ENCODE data around the gene SCAF1.
"Not testable (repeated sequence)": the region's sequence is repeated elsewhere in the genome, so short reads cannot be mapped to it uniquely, and the experiment has no call there.

SCAF1 gene

DNA sequence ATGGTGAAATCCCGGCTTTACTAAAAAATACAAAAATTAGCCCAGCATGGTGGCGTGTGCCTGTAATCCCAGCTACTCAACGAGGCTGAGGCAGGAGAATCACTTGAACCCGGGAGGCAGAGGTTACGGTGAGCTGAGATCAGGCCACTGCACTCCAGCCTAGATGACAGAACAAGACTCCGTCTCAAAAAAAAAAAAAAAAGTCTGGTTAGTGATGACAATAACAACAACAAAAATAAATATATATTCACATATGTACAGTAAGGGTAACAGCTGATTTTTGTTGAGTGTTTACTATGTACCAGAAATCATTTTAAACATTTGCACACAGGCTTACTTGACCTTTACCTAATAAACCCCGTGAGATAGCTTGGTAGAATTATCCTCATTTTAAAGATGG is 25.1 kb upstream of the SCAF1 start:
- DNase-seq = no peak

DNA sequence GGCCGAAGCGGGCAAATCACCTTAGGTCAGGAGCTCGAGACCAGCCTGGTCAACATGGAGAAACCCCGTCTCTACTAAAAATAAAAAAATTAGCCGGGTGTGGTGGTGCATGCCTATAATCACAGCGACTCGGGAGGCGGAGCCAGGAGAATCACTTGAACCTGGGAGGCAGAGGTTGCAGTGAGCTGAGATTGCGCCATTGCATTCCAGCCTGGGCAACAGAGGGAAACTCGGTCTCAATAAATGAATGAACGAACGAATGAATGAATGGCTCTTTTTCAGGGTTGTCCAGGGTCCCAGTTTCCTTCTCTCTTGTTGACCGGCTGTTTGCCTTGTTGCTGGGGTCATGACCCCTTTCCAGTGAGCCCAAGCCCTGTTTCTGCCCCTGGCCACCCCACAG is 24.1 kb upstream of the SCAF1 start:
- not testable (repeated sequence) for DNase-seq

DNA sequence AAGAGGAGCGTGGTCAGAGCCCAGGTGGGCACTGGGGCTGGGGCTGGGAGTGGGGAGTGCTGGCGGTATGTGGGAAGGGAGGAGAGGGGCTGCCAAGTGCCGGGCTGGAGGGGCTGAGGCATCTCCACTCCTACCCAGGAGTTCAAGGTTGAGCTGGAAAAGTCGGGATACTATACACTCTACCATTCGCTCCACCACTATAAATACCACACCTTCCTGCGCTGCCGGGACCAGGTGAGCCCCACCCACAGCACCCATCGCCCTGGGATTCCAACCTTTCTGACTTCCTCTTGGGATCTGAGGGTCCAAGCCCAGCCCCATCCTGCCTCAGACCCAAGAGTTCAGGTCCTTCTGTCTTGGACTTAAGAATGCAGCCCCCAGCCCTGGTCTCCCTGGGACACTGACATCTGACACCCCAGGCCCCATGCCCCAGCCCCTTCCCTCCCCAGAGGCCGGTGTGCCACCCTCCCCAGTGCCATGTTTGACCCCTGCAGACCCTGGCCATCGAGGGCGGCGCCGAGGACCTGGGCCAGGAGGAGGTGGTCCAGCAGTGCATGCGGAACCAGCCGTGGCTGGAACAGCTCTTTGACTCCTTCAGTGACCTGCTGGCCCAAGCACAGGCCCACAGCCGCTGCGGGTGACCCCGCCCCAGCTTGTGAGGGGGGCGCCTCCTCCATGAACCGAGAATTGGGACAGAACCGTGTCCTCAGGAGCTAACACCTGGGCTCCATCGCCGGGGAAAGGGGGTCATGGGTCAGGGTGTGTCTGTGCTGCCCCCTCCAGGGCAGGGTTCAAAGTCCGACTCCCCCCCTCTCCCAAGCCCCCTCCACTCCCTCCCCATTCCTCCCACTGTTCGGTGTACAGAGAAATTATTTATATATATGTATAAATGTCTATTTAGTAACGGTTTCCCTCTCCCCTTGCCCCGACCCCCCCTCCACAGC is 16.8 kb upstream of the SCAF1 start:
- no peak for DNase-seq

DNA sequence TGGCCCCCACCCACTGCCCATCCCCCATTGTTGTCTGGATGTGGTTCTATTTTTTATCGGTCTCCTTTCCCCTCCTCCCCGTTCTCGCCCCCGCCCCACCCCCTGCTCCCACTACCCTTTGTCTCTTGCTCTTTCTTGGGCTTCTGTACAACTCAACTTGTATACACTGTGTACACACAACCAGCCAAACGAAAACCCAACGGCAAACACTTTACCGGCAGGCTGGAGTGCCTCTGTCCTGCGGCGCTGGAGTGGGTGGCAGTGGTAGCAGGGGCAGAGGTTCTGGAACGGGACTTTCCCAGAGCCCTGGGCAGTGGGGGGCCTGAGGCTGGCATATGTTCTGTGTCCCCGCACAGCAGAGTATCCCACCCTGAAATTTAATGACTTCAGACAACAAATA is 15.8 kb upstream of the SCAF1 start:
- DNase-seq = no peak

DNA sequence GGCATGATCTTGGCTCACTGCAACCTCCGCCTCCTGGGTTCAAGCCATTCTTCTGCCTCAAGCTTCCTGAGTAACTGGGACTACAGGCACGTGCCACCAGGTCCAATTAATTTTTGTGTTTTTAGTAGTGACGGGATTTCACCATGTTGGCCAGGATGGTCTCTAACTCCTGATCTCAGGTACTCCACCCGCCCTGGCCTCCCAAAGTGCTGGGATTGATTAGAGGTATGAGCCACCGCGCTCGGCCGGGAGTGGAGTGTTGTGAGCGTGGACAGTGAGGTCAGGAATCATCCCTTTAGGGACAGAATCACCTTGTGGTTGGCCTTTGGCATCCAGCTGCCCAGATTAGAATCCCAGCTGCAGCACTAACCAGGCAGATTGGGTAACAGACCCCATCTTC is 12.3 kb upstream of the SCAF1 start:
- DNase-seq = no peak

DNA sequence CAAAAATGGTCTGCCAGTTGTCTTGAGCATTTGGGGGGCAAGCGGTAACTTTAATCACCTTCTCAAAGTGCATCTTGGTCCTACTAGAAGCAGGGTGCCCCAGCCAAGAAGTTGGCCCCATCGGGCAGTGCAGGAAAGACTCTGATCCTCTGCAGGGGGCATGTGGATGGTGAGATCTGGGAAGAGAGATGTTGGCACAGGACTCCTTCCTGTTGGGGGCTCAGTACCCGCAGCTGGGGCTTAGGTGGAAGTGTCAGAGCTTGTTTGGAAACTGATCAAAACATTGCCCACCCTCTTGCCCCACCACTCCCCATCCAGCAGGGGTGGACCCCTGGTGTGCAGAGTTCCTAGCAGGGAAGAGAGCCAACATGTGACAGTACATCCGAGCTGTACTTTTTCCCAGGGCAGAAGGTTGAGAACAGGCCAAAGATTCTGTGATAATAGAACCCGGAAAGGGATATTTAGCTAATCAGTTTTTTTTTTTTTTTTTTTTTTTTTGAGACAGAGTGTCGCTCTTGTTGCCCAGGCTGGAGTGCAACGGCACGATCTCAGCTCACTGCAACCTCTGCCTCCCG is 10.9 kb upstream of the SCAF1 start:
- no peak for DNase-seq

DNA sequence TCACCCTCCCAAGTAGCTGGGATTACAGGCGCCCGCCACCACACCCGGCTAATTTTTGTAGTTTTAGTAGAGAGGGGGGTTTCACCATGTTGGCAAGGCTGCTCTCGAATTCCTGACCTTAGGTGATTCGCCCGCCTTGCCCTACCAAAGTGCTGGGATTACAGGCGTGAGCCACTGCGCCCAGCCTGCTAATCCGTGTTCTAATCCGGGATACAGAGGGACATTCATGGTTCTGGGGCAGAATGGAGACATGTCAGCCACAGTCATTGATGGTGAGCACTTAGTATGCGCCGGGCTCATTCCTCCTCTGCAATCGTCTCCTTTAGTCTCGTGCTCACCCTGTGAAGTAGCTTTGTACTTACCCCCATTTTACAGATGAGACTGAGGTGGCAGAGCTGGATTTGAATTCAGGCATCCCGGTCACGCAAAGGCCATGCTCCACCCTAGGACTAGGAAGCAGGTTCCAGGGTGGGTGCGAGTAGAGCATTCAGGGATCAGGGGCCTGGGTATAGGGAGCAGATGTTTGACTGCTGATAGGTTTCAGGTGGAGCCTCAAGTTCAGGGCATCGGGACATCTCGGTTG is 10.3 kb upstream of the SCAF1 start:
- DNase-seq = no peak

DNA sequence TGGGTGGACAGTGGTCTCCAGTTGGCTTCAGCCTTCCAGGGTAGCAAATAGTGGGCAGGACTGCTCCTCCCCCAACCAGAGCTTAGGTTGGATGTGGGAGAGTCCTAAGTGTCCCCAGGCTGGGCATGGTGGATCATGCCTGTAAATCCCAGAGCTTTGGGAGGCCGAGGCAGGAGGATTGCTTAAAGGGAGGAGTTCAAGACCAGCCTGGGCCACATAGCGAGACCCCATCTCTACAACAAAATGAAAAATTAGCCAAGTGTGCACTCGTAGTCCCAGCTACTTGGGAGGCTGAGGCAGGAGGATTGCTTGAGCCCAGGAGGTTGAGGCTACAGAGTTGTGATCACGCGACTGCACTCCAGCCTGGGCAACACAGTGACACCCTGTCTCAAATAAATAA is 9.4 kb upstream of the SCAF1 start:
- DNase-seq = no peak

DNA sequence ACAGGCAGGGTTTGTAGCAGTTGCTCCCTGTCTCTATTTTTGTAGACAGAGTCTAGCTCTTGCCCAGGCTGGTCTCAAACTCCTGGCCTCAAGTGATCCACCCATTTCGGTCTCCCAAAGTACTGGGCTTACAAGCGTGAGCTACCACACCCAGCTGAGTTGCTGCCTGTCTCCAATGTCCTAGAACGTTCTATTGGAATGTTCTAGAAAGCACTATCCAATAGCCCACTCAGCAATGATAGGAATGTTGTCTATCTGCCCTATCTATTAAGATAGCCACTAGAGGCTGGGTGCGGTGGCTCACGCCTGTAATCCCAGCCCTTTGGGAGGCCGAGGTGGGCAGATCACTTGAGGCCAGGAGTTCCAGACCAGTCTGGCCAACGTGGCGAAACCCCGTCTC is 8.7 kb upstream of the SCAF1 start:
- DNase-seq = not testable (repeated sequence)

DNA sequence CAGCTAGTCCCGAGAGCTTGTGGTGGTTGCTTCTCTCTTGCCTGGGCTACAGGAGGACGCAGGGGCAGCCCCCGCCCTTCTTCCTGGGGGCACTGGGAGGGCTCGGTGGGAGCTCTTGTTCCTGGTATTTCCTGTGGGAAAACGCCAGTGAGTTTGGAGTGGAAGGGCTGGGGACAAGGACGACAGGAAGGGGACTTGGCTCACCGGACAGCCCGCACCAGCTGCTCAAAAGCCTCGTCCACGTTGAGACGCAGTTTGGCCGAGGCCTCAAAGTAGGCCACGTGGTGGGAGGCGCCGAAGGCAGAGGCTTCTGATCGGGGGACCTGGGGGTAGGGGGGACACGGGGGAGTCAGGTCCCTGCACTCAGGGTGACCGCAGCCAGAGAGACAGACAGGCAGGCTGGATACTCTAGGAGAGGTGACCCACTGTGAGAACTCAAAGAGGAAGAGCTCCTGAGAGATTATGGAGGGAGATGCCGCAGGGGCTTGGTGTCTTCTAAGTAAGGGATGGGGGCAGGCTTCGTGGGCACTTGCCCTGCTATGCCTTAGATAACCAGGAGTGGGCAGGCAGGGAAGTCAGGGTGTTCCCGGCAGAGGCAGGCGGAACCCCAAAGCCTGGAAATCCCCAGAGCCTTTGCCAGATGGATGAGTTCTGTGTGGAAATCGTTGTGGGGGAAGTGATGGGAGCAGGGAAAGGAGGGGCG is 6.3 kb upstream of the SCAF1 start:
- no peak for DNase-seq

DNA sequence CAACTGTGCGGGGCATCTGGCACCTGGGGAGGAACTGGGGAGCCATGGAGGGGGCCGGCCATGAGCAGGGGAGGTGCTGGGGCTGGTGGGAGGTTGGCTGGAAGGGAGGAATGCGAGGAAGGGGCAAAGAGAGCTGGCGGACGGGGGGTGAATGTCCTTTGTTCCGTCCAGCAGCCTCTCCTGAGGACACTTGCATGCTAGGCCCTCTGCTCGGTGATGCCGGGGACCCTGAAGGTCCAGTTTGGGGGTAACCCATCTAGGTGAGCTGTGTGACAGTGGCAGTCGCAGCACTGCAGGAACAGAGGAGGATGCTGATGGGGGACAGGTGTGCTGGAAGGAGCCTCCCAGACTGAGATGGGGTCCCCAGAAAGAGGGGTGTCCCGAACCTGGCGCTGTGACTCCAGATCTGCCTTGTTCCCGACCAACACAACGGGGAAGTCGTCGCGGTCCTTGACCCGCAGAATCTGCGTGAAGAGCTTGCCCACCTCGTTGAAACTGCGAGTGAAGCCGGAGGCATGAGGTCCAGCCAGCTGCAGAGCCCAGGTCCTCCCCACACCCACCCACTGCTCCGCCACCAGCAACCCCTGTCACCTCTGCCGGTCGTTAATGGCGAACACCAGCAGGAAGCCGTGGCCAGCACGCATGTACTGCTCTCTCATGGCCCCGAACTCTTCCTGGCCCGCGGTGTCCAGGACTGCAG is 5.6 kb upstream of the SCAF1 start:
- no peak for DNase-seq

DNA sequence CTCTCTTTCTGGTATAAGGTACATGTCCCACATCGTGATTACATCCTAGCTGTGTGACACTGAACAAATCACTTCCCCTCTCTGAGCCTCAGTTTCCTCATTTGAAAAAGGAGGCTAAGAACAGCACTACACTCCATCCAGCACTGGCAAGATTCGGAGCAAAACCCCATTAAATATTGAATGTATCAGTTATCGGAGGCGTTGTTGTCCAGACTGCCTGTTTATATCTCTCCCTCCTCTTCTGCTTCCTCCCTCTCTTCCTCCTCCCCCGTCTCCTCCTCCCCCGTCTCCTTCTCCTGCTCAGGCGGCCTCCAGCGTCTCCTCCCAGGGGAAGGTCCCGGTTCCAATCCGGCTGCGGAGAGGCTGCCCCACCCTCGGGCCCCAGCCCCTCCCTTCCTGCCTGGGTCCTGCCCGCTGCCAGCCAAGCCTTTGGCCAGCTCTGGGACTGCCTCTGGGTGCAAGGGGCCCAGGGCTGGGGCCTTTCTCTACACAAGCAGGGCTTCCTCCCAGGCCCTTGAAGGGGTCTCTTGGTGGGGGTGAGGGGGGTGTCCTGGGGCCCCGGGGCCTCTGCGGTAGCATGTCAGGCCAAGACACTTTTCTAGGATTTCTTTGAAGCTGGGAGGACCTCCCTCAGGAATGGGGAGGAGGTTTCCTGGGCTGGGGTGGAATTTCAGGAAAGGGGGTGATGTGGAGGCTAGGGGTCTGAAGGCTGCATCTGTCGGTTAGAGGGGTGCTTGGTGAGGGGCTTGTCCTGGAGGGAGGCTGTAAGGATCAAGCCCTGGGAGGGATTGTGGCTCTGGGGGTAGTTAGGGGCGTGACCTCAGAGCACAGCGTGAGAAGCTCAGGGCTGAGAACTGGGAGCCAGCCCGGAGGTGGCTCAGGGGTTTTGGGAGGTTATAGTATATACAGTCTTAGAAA is 3.9 kb upstream of the SCAF1 start:
- DNase-seq = no peak

DNA sequence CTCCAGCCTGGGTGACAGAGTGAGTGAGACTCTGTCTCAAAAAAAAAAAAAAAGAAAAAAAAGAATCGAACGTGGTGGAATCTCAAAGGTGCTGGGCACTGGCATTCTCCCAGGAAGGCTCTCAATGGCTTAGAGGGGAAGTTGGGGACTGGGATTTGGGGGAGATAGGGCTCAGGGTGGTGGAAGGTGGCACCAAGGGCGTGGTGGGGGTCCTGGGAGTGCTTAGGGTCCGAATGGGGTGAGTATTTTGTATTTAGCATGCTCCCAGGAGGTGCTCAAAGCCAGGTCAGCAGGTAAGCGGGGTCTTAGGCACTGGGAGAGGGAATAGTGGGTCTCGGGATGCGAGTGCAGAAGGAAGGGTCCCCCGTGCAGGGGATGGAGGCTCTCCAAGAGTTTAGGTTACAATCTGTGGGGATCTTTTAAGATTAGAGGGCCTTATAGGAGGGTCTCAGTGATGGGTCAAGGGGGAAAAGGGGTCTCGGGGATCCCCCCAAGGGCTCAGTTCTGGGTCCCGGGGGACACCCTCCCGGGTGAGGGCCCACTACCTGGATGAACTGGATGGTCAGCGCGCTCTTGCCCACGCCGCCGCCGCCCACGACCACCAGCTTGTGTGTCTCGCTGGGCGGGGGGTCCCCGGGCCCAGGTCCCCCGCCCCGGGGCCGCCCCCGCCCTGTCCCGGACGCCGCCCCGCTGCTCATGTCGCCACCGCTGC is 2.5 kb upstream of the SCAF1 start:
- no peak for DNase-seq

DNA sequence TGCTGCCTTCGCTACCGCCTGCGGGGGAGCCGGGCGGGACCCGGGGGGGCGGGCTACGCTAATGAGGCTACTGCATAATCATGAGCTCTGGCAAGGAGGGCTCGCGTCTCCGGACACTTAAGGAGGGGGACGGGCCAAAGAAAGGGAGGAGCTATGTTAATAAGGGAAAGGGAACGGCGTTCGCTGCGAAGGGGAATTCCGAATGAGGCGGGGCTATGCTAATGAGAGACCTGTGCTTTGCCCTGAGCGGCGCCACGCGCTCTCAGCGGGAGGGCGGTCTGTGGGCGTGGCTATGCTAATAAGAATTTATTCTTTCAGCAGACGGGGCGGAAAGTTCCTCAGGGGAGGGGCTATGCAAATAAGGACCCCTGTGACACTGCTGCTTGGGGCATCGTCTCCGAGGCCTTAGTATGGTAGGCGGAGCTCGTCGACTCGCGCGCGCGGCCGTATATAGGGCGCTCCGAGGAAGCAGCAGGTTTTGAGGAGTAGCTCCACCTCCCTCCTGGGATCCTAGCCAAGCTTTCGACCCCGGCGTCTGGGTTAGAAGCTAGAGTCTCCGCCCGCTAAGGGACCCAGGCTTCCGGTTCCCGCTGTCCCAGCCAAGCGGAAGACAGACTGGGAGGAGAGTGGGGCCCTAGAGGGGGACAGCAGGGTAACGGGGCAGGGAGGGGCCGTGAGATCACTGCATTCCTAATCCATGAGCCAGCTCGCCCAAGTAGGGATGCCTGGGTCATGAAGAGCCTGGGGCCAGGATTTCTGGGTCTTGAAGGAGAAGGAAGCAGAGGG is 1.7 kb upstream of the SCAF1 start, which contains the start of gene RRAS:
Gene RRAS, minus strand, starts transcription at position 31 of the 786 bp plus-strand sequence. CDS start 45 bp downstream, outside the sequence.
- DNase-seq = peak; percentile 97

DNA sequence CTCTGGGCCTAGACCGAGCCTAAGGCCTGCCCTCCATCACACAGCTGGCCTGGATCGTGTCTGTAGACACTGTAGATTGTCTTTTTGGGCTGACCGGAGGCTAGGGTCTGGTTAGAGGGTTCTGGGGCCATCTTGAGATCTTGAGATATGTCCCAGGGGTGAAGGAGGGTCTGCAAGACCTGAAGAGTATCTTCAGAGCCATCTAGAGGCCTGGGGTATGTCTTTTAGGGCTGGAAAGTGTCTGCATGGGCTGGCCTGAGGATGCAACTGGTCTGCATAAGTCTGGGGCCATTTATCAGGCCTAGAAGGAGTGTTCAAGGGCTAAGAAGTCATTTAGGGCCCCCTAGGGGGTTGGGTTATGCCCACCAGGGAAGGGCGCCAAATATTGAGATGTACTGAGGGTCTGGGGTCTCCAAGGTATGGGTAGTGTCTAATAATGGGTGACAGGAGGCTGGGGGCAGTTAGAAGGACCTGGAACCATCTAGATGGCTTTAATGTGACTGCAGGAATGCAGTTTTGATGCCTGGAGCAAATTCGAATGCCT is 555 bp downstream of the SCAF1 start:
- no peak for DNase-seq

DNA sequence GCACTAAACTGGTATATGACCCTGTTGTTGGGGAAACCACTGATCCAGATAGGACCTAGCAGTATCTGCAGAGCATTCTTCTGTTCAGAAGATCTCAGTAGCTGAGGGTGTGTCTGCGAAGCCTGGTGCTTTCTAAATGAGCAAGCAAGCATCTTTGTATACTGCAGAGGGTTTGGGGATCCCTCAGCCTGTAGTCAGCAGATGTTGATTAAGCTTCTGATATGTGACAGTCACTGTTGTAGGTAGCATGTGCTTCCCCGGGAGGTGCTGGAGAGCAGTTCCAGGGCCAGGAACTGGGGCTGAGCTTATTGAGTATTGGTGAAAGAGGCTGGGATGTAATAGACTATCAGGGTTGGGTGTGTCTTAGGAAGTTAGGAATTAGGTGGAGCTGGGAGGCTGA is 1.5 kb downstream of the SCAF1 start:
- DNase-seq = no peak

DNA sequence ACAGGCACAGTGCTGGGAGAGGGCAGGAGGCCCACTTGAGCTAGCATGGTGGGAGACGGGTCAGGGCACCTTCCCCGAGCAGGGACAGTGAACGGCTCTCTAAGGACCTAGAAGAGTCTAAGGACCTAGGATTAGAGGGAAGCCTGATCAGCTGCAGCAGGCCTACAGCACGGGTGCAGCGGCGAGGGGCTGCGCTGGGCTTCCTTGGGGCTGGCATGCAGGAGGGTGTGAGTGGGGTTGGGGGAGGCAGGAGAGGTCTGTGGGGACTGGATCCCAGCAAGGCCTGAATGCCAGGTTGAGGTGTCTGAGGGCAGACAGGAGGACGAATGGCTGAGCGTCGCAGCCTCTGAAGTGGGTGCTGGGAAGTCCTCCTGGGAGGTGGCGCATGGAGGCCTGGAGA is 3.6 kb downstream of the SCAF1 start:
- no peak for DNase-seq

DNA sequence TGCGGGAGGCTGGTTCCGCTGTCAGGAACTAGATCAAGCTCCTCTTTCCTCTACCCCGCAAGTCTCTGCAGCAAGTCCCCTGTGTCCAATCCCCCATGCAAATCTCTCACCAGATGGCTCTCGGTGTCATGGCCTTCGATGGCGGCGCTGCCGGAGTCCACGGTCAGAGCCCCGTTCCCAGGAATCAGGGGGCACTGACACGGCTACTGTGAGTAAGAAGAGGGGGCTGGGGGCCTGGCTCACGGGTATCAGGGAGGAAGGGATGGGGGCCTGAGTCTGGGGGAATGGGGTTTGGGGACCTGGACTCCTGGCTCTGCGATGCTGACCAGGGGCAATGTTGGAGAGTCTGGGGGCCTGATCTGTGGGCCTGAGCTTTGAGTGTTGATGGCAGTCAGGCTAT is 4.0 kb downstream of the SCAF1 start:
- DNase-seq = no peak

DNA sequence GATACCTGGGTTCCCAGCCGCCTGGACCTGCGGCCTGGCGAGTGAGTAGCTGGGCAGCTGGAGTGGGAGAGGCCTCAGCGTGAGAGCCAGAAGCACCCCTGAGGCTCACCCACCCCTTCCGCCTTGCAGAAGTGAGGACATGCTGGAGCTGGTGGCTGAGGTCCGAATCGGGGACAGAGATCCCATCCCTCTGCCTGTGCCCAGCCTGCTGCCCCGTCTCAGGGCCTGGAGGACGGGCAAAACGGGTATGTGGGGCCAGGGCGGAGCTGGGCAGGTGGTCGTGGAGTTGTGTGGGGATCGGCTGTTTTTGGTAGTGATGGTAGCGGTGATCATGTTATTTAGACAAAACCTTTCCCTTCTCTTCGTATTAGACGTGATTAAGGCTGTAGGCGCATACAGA is 4.6 kb downstream of the SCAF1 start:
- no peak for DNase-seq
